Epithelial cell of proximal tubule (primary cell): Measurements from ENCODE around the gene UNC13A. TPM values are rescaled to one million over a fixed set of nuclear protein-coding genes. Genes with fewer than 3 reads are reported as not detected.

Experiments used
- DNase-seq: peaks from one replicate; pipeline ENCODE4 v3.0.0-alpha.2; 2011; ENCODE audit warnings: low read depth
- H3K4me3 ChIP-seq: 2 replicates; pipeline ENCODE4 v1.5.1; 2011; ENCODE audit warnings: low read depth, mild to moderate bottlenecking, low read length
- CTCF ChIP-seq: conservative IDR thresholded peaks from 2 replicates; pipeline ENCODE4 v1.5.1; 2012; ENCODE audit warnings: low read depth, mild to moderate bottlenecking, low read length
- total RNA-seq: library from RNA; depleted of rRNA; stranded (reverse); fragments of >200 nt; gene quantifications from 2 replicates; pipeline ENCODE4 v1.2.3, GENCODE V29; 2015

The UNC13A gene
- total RNA-seq, 1 donor from 2014 or later = 0.06 TPM

- no peak overlapping the region for H3K4me3 ChIP-seq
- DNase-seq = no peak
- TF ChIP-seq CTCF = no peak
Observed at GRCh38 chr19:17564781-17565180, 123.4 kb downstream of the UNC13A start.

- DNase-seq = no peak
- no peak overlapping the region for H3K4me3 ChIP-seq
- TF ChIP-seq CTCF = no peak
Observed at GRCh38 chr19:17562561-17562960, 125.6 kb downstream of the UNC13A start.

- DNase-seq = no peak
- TF ChIP-seq CTCF = no peak
- no peak overlapping the region for H3K4me3 ChIP-seq
Observed at GRCh38 chr19:17562097-17562496, 126.1 kb downstream of the UNC13A start.

- TF ChIP-seq CTCF = no peak
- H3K4me3 ChIP-seq = no peak overlapping the region
- DNase-seq = no peak
Observed at GRCh38 chr19:17560205-17560595, 128.0 kb downstream of the UNC13A start.

GRCh38 chr19:17557466-17557865 is 130.7 kb downstream of the UNC13A start:
- no peak for DNase-seq
- TF ChIP-seq CTCF = no peak

GRCh38 chr19:17556995-17557394 is 131.2 kb downstream of the UNC13A start:
- peak overlapping the region; percentile 94 for H3K4me3 ChIP-seq
- no peak for DNase-seq
- TF ChIP-seq CTCF = no peak

More at GRCh38 chr19:17557466-17557865, 130.7 kb downstream of the UNC13A start:
- no peak overlapping the region for H3K4me3 ChIP-seq

GRCh38 chr19:17555929-17556813 is 132.0 kb downstream of the UNC13A start:
- peak overlapping the region; percentile 94 for H3K4me3 ChIP-seq
- TF ChIP-seq CTCF = no peak
- DNase-seq = no peak
